Measurements from ENCODE around the gene NT5C1B.

DNA sequence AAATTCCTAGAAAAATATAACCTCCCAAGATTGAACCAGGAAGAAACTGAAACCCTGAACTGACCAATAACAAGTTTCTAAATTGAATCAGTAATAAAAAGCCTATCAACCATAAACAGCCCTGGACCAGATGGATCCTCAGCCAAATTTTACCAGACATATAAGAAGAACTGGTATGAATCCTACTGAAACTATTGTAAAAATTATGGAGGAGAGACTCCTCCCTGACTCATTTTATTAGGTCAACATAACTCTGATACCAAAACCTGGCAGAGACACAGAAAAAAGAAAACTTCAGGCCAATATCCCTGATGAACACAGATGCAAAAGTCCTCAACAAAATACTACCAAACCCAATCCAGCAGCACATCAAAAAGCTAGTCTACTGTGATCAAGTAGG, 11.3 kb downstream of the NT5C1B start:
- no peak for TF ChIP-seq POLR2AphosphoS5 (IDR thresholded peaks at IDR 0.05; ENCODE audit: low read depth)
- TF ChIP-seq, protein P1, sequence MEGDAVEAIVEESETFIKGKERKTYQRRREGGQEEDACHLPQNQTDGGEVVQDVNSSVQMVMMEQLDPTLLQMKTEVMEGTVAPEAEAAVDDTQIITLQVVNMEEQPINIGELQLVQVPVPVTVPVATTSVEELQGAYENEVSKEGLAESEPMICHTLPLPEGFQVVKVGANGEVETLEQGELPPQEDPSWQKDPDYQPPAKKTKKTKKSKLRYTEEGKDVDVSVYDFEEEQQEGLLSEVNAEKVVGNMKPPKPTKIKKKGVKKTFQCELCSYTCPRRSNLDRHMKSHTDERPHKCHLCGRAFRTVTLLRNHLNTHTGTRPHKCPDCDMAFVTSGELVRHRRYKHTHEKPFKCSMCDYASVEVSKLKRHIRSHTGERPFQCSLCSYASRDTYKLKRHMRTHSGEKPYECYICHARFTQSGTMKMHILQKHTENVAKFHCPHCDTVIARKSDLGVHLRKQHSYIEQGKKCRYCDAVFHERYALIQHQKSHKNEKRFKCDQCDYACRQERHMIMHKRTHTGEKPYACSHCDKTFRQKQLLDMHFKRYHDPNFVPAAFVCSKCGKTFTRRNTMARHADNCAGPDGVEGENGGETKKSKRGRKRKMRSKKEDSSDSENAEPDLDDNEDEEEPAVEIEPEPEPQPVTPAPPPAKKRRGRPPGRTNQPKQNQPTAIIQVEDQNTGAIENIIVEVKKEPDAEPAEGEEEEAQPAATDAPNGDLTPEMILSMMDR (conservative IDR thresholded peaks at IDR 0.05; ENCODE audit: low read depth in 2 of 2): no peak
- TF ChIP-seq REST (IDR thresholded peaks at IDR 0.05; ENCODE audit: unreplicated experiment): no peak
- TF ChIP-seq EZH2 (IDR thresholded peaks at IDR 0.05; ENCODE audit: low read depth, unreplicated experiment): no peak
- TF ChIP-seq STAT1 (IDR thresholded peaks at IDR 0.05; ENCODE audit: unreplicated experiment): no peak
- no peak for TF ChIP-seq ETS1 (IDR thresholded peaks at IDR 0.05)
- no peak for TF ChIP-seq EZH2phosphoT487 (IDR thresholded peaks at IDR 0.05; ENCODE audit: unreplicated experiment)
- no peak for TF ChIP-seq JUNB (IDR thresholded peaks at IDR 0.05; ENCODE audit: unreplicated experiment)
- TF ChIP-seq CREB1 (CRISPR knock-in tag; IDR thresholded peaks at IDR 0.05; ENCODE audit: low read depth): no peak
